ENCODE measurements around the gene IL3. TPM values are rescaled to one million over a fixed set of nuclear protein-coding genes. Genes with fewer than 3 reads are reported as not detected.
A peak's percentile ranks its signal among the peaks of the same experiment; 100 is the strongest.

The IL3 gene
- total and polyA plus RNA-seq, 9 of the 15 experiments (the other 6 are each of a cell fraction or from before 2014, with no cell fraction given): not detected

- TF ChIP-seq ARID4B (CRISPR knock-in tag; IDR thresholded peaks at IDR 0.05) (no peak), GABPA (tag; conservative IDR thresholded peaks at IDR 0.05; ENCODE audit: low read depth) (no peak), ESRRA (IDR thresholded peaks at IDR 0.05; ENCODE audit: borderline replicate concordance, low read depth) (no peak), ZC3H8 (IDR thresholded peaks at IDR 0.05) (no peak), PHB2 (IDR thresholded peaks at IDR 0.05; ENCODE audit: low read depth) (no peak), RCOR1 (IDR thresholded peaks at IDR 0.05; ENCODE audit: borderline replicate concordance in 1 of 2, low read depth in 2 of 2, low read length in 2 of 2) (peak in 1 of 2 experiments; percentile 90; a peak in 2 of 4 replicates), ATF7 (IDR thresholded peaks at IDR 0.05) (0 out of 2 replicates have a peak, but pooled peaks have one; percentile 15), CTBP1 (IDR thresholded peaks at IDR 0.05; ENCODE audit: borderline replicate concordance) (peak; percentile 70), CBFA2T3 (IDR thresholded peaks at IDR 0.05) (no peak), ELF4 (CRISPR knock-in tag; IDR thresholded peaks at IDR 0.05) (no peak), BMI1 (IDR thresholded peaks at IDR 0.05; ENCODE audit: low read length) (no peak), ZBTB11 (CRISPR knock-in tag; IDR thresholded peaks at IDR 0.05) (no peak), ID3 (CRISPR knock-in tag; IDR thresholded peaks at IDR 0.05) (no peak), ID3 (tag; IDR thresholded peaks at IDR 0.05) (no peak), ZNF398 (CRISPR knock-in tag; IDR thresholded peaks at IDR 0.05) (no peak), NR2C2 (CRISPR knock-in tag; IDR thresholded peaks at IDR 0.05) (peak; percentile 52; the same call in 1 of the 2 replicates), NR2C2 (tag; IDR thresholded peaks at IDR 0.05) (peak; percentile 44; the same call in 1 of the 2 replicates), MTA3 (IDR thresholded peaks at IDR 0.05; ENCODE audit: borderline replicate concordance) (0 out of 2 replicates have a peak, but pooled peaks have one; percentile 42), RAD51 (IDR thresholded peaks at IDR 0.05; ENCODE audit: borderline replicate concordance, low read depth) (0 out of 2 replicates have a peak, but pooled peaks have one; percentile 34)
Observed at GRCh38 chr5:132064738-132065331, 4.4 kb downstream of the IL3 start (continued).

Data from K562 (cell line).